ENCODE data around the gene EXOC6. TPM values are rescaled to one million over a fixed set of nuclear protein-coding genes. Genes with fewer than 3 reads are reported as not detected.

Gene EXOC6
- total and polyA plus RNA-seq, 10 of the 15 experiments (the other 5 are each of a cell fraction or from before 2014, with no cell fraction given): 7.6 to 53.8 (median 13.3) TPM

GRCh38 chr10:92901819-92902251, 53.5 kb downstream of the EXOC6 start (continued):
- TF ChIP-seq CREM (IDR thresholded peaks at IDR 0.05; ENCODE audit: low read depth): peak; percentile 48
- TF ChIP-seq IKZF2 (IDR thresholded peaks at IDR 0.05): peak; percentile 96 to 98
- TF ChIP-seq BMI1 (IDR thresholded peaks at IDR 0.05; ENCODE audit: borderline replicate concordance): peak; percentile 48; the same call in 1 of the 2 replicates
- TF ChIP-seq ASH2L (IDR thresholded peaks at IDR 0.05; ENCODE audit: borderline replicate concordance, low read depth): no peak
- peak; percentile 97 for TF ChIP-seq MLLT1 (IDR thresholded peaks at IDR 0.05)
- peak; percentile 55; the same call in 1 of the 2 replicates for TF ChIP-seq ZNF217 (IDR thresholded peaks at IDR 0.05)
- peak in 1 of 2 experiments; percentile 49; a peak in 1 of 4 replicates for TF ChIP-seq CEBPB (IDR thresholded peaks at IDR 0.05; ENCODE audit: borderline replicate concordance in 1 of 2, low read depth in 2 of 2, low read length in 2 of 2)
- peak; percentile 64; the same call in 1 of the 2 replicates for TF ChIP-seq ZNF24 (IDR thresholded peaks at IDR 0.05)
- TF ChIP-seq NBN (IDR thresholded peaks at IDR 0.05): peak; percentile 98
- TF ChIP-seq ATF7 (IDR thresholded peaks at IDR 0.05; ENCODE audit: low read depth): peak; percentile 86
- TF ChIP-seq TCF7 (IDR thresholded peaks at IDR 0.05; ENCODE audit: borderline replicate concordance): peak; percentile 99
- no peak for TF ChIP-seq NRF1 (conservative IDR thresholded peaks at IDR 0.05; ENCODE audit: low read depth, low read length)
- TF ChIP-seq IRF5 (IDR thresholded peaks at IDR 0.05; ENCODE audit: borderline replicate concordance): no peak
- TF ChIP-seq NFIC (IDR thresholded peaks at IDR 0.05; ENCODE audit: low read depth, low read length): peak; percentile 83
- no peak for TF ChIP-seq PBX3 (IDR thresholded peaks at IDR 0.05; ENCODE audit: insufficient replicate concordance, low read depth, low read length)
- no peak for TF ChIP-seq EZH2 (IDR thresholded peaks at IDR 0.05; ENCODE audit: borderline replicate concordance, control insufficient read depth, low read depth, low read length)
- peak; percentile 62; the same call in 1 of the 2 replicates for TF ChIP-seq GATAD2B (conservative IDR thresholded peaks at IDR 0.05; ENCODE audit: low read depth)
- TF ChIP-seq CHD1 (IDR thresholded peaks at IDR 0.05; ENCODE audit: low read depth, low read length): no peak
- peak; percentile 99 for TF ChIP-seq RELB (IDR thresholded peaks at IDR 0.05; ENCODE audit: low read depth)
- TF ChIP-seq SP1 (IDR thresholded peaks at IDR 0.05; ENCODE audit: low read depth, low read length): peak; percentile 19
- 0 out of 2 replicates have a peak, but pooled peaks have one; percentile 19 for TF ChIP-seq PKNOX1 (IDR thresholded peaks at IDR 0.05)
- TF ChIP-seq CHD2 (IDR thresholded peaks at IDR 0.05; ENCODE audit: borderline replicate concordance, low read depth, low read length): 0 out of 2 replicates have a peak, but pooled peaks have one; percentile 26
- 0 out of 2 replicates have a peak, but pooled peaks have one; percentile 40 for TF ChIP-seq BCL11A (IDR thresholded peaks at IDR 0.05; ENCODE audit: low read depth, low read length)
- peak; percentile 91 for TF ChIP-seq IKZF1 (conservative IDR thresholded peaks at IDR 0.05)
